NCI-H1092 (cell line): Measurements from ENCODE around the gene MAP3K13.

Source experiments
- DNase-seq: peaks from one replicate; lab custom pipeline; 2025; lab: John Stamatoyannopoulos, UW

Gene MAP3K13

GRCh38 chr3:185362850-185363661 lies at the start of gene MAP3K13:
Gene MAP3K13, plus strand, starts transcription at chr3:185363136. Its CDS starts 65,446 bp downstream, at chr3:185428582.
- DNase-seq: peak; percentile 85

GRCh38 chr3:185313693-185314246 lies 49.2 kb upstream of the MAP3K13 start:
- no peak for DNase-seq

- no peak for DNase-seq
Observed at GRCh38 chr3:185316740-185317412, 46.1 kb upstream of the MAP3K13 start.

- no peak for DNase-seq
Observed at GRCh38 chr3:185317674-185318073, 45.3 kb upstream of the MAP3K13 start.

- DNase-seq: no peak
Observed at GRCh38 chr3:185318141-185318540, 44.8 kb upstream of the MAP3K13 start.

GRCh38 chr3:185319801-185320200 lies 43.1 kb upstream of the MAP3K13 start:
- DNase-seq: no peak

GRCh38 chr3:185320949-185321348 lies 42.0 kb upstream of the MAP3K13 start:
- DNase-seq: no peak

- DNase-seq: no peak
Observed at GRCh38 chr3:185322101-185322719, 40.7 kb upstream of the MAP3K13 start.

- no peak for DNase-seq
Observed at GRCh38 chr3:185325946-185326791, 36.8 kb upstream of the MAP3K13 start.

GRCh38 chr3:185327062-185327461 lies 35.9 kb upstream of the MAP3K13 start:
- DNase-seq: no peak

- no peak for DNase-seq
Observed at GRCh38 chr3:185328324-185329004, 34.5 kb upstream of the MAP3K13 start.

GRCh38 chr3:185330238-185330637 lies 32.7 kb upstream of the MAP3K13 start:
- DNase-seq: no peak

GRCh38 chr3:185330644-185331043 lies 32.3 kb upstream of the MAP3K13 start:
- no peak for DNase-seq

GRCh38 chr3:185332026-185332735 lies 30.8 kb upstream of the MAP3K13 start:
- DNase-seq: peak; percentile 83

- DNase-seq: no peak
Observed at GRCh38 chr3:185335799-185336198, 27.1 kb upstream of the MAP3K13 start.

- DNase-seq: peak; percentile 42
Observed at GRCh38 chr3:185337231-185337816, 25.6 kb upstream of the MAP3K13 start.

GRCh38 chr3:185339945-185340344 lies 23.0 kb upstream of the MAP3K13 start:
- no peak for DNase-seq

GRCh38 chr3:185340751-185341150 lies 22.2 kb upstream of the MAP3K13 start:
- no peak for DNase-seq

- no peak for DNase-seq
Observed at GRCh38 chr3:185341616-185342458, 21.1 kb upstream of the MAP3K13 start.
